Measurements from ENCODE around the gene GP2.

- TF ChIP-seq, protein P1, sequence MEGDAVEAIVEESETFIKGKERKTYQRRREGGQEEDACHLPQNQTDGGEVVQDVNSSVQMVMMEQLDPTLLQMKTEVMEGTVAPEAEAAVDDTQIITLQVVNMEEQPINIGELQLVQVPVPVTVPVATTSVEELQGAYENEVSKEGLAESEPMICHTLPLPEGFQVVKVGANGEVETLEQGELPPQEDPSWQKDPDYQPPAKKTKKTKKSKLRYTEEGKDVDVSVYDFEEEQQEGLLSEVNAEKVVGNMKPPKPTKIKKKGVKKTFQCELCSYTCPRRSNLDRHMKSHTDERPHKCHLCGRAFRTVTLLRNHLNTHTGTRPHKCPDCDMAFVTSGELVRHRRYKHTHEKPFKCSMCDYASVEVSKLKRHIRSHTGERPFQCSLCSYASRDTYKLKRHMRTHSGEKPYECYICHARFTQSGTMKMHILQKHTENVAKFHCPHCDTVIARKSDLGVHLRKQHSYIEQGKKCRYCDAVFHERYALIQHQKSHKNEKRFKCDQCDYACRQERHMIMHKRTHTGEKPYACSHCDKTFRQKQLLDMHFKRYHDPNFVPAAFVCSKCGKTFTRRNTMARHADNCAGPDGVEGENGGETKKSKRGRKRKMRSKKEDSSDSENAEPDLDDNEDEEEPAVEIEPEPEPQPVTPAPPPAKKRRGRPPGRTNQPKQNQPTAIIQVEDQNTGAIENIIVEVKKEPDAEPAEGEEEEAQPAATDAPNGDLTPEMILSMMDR (IDR thresholded peaks at IDR 0.05 in 4 of 5, conservative IDR thresholded peaks at IDR 0.05 in 1 of 5), result no peak
- no peak for TF ChIP-seq POLR2A (IDR thresholded peaks at IDR 0.05)
Observed at GRCh38 chr16:20308266-20308665, 19.0 kb downstream of the GP2 start.

All from gastrocnemius medialis (tissue), 4 donors.